Adrenal gland (tissue), 12 donors: ENCODE data around the gene C17orf50. TPM values are rescaled to one million over a fixed set of nuclear protein-coding genes. Genes with fewer than 3 reads are reported as not detected.

ENCODE experiments used
- DNase-seq, 7 donors: peaks; one replicate each; pipeline ENCODE4 v3.0.0-alpha.2; 2019 to 2020
- H3K27ac ChIP-seq, 5 donors: fragments of 200-600 bp; sonication (generic) in 4 of 5; 1 replicate in 3 of 5; 2 replicates in 2 of 5; pipeline versions ENCODE4 v1.5.1 to v1.8.0; 2016 to 2020; ENCODE audit warnings: mild to moderate bottlenecking in 1 of 5
- H3K27me3 ChIP-seq: fragments of 200-600 bp; 2 replicates; pipeline ENCODE4 v1.8.0; 2021
- H3K36me3 ChIP-seq, 2 donors: fragments of 200-600 bp; replicated peaks in 1 of 2; 1 replicate in 1 of 2; 2 replicates in 1 of 2; pipeline versions ENCODE4 v1.5.1 to v1.8.0; 2018 to 2022
- H3K4me1 ChIP-seq, 2 donors: fragments of 200-600 bp; replicated peaks in 1 of 2; 1 replicate in 1 of 2; 2 replicates in 1 of 2; pipeline versions ENCODE4 v1.5.1 to v1.8.0; 2018 to 2021
- H3K4me3 ChIP-seq, 4 donors: fragments of 200-600 bp; sonication (generic) in 3 of 4; one replicate each; pipeline ENCODE4 v1.5.1; 2016 to 2018
- H3K9me3 ChIP-seq, 3 donors: fragments of 200-600 bp; sonication (generic) in 1 of 3; replicated peaks in 1 of 3; 1 replicate in 2 of 3; 2 replicates in 1 of 3; pipeline versions ENCODE4 v1.5.1 to v1.8.0; 2016 to 2021
- POLR2A ChIP-seq, 2 donors: fragments of 450-650 bp; IDR thresholded peaks; one replicate each; pipeline ENCODE4 v1.6.1; 2017; ENCODE audit warnings: antibody characterized with exemption in 2 of 2, mild to moderate bottlenecking in 2 of 2, moderate library complexity in 1 of 2
- WGBS, 4 donors: extraction: QIAGEN DNeasy Blood & Tissue Kit in 2 of 4; methylation state at CpG; one replicate each; pipeline versions ENCODE4 v1.1.5 to v1.1.7; 2013 to 2017; 5-methylcytosine and 5-hydroxymethylcytosine counted together
- intact Hi-C, 2 donors: fragments of 100-400 bp; cut with DNase I; formaldehyde crosslinking; loops; one replicate each; pipeline versions ENCODE4 v1.14.1 to v1.15.0; 2022 to 2023
- polyA plus RNA-seq, 3 donors: library from polyadenylated mRNA; stranded (reverse); fragments of 200-250 nt in 2 of 3; fragments of 350-450 nt in 1 of 3; fragmentation: Illumina TruSeq in 1 of 3; extraction: RNeasy Lipid Tissue Mini Kit (QIAGEN cat#74804) in 1 of 3; gene quantifications; one replicate each; pipeline ENCODE4 v1.2.3, GENCODE V29; 2013 to 2014
- total RNA-seq, 9 donors: library from RNA; depleted of rRNA in 4 of 9; stranded (reverse); fragments of >200 nt in 4 of 9; fragments of 120-200 nt in 1 of 9; fragmentation: NEBNext Ultra II Directional in 1 of 9; extraction: Animal tissue kit (Norgen Biotek cat#: 25700) in 1 of 9; gene quantifications; one replicate each; pipeline versions ENCODE4 v1.1.0 to v1.2.4, GENCODE V29; 2013 to 2023
- TF ChIP-seq, protein P1 (sequence below), 6 experiments: fragments of 450-650 bp in 4 of 6; fragments of 200-600 bp in 2 of 6; sonication (generic) in 1 of 6; IDR thresholded peaks; 1 replicate in 5 of 6; 2 replicates in 1 of 6; pipeline versions ENCODE4 v1.5.1 to v1.8.0; 2016 to 2021; ENCODE audit warnings: antibody characterized with exemption in 6 of 6, mild to moderate bottlenecking in 2 of 6, moderate library complexity in 1 of 6
- donor health status: healthy with polysubstance abuse.
- donor health status: Bipolar disorder and iron deficiency.
- donor health status: DM: yes; HTN: yes; CAD: no.
- donor health status: DM: no; HTN: no; CAD: no.
- donor health status: DM: no; HTN: no; CAD: no.
- donor health status: DM: yes; HTN: yes; CAD: no.

C17orf50 gene
- total and polyA plus RNA-seq, 12 donors = 0.07 to 0.83 (median 0.18) TPM; not detected in 8

DNA sequence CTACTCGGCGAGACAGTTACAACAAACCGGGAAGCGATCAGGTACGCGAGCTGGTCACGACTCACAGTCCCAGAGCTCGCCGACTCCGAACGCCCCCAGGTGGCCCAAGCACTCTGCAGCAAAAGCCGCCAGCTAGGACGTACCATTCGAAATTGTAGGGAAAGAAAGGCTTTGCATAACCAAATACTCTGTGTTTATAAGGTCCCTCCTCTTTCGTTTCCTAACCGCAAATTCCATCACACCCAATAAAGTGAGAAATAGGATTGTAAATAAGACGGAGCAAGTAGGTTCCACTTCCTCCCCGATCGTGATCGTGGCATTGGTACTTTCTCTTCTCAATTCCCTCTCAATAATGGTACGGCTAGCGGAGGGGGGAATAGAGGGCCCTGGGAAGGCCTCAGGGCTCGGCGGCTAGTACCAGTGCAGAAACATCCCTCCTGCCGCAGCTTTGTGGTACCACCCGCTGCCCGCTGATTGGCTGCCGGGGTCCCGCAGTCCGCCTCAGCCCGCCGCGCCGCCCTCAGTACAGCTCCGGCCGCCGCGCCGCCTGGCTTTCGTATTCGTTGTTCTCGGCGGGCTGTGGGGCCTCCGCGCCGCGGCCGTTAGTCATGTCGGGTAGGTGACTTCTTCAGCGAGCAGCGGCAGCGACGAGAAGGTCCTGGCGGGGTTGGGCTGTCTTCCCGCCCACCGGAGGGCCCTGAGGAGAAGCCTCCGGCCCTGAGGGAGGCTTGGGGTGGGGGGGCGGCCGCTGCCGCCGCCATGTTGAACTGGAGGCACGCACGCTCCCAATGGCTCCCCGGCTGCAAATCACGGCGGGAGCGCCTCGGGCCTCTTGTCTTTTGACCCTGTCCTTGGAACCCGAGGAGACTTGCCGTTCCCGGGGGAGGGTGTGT, 48.5 kb downstream of the C17orf50 start, which contains the start of gene TAF15:
TAF15 (plus strand) TSS at position 523 of the 893 bp plus-strand sequence; CDS start at position 609, 86 bp downstream.
- 0 to 1% (median 1%) methylated on average over 18 to 71 of the region's 71 CpGs for WGBS, 4 donors
- TF ChIP-seq, protein P1, sequence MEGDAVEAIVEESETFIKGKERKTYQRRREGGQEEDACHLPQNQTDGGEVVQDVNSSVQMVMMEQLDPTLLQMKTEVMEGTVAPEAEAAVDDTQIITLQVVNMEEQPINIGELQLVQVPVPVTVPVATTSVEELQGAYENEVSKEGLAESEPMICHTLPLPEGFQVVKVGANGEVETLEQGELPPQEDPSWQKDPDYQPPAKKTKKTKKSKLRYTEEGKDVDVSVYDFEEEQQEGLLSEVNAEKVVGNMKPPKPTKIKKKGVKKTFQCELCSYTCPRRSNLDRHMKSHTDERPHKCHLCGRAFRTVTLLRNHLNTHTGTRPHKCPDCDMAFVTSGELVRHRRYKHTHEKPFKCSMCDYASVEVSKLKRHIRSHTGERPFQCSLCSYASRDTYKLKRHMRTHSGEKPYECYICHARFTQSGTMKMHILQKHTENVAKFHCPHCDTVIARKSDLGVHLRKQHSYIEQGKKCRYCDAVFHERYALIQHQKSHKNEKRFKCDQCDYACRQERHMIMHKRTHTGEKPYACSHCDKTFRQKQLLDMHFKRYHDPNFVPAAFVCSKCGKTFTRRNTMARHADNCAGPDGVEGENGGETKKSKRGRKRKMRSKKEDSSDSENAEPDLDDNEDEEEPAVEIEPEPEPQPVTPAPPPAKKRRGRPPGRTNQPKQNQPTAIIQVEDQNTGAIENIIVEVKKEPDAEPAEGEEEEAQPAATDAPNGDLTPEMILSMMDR (IDR thresholded peaks at IDR 0.05) = peak; percentile 36 to 84 (median 74)
- TF ChIP-seq POLR2A (IDR thresholded peaks at IDR 0.05) = peak; percentile 99
- no peaks in the 10 kb centered on the region for H3K9me3 ChIP-seq
- peak within 1 kb of the TSS; percentile 43 to 96 (median 88) for H3K4me3 ChIP-seq
- no peaks in the 10 kb centered on the region for H3K36me3 ChIP-seq
- H3K27me3 ChIP-seq = no peaks in the 10 kb centered on the region
- H3K27ac ChIP-seq = peak within 1 kb of the TSS; percentile 86 to 97 (median 95)
- intact Hi-C loops = loop anchor here in 1 of 2 donors (5.0 kb wide), 1 partner anchor 42 kb away; no protein-coding TSS in a partner anchor
- DNase-seq = peak; percentile 95 to 98 (median 97)
- peaks cover 14 to 24% of the 10 kb centered on the region in 2 donors for H3K4me1 ChIP-seq

DNA sequence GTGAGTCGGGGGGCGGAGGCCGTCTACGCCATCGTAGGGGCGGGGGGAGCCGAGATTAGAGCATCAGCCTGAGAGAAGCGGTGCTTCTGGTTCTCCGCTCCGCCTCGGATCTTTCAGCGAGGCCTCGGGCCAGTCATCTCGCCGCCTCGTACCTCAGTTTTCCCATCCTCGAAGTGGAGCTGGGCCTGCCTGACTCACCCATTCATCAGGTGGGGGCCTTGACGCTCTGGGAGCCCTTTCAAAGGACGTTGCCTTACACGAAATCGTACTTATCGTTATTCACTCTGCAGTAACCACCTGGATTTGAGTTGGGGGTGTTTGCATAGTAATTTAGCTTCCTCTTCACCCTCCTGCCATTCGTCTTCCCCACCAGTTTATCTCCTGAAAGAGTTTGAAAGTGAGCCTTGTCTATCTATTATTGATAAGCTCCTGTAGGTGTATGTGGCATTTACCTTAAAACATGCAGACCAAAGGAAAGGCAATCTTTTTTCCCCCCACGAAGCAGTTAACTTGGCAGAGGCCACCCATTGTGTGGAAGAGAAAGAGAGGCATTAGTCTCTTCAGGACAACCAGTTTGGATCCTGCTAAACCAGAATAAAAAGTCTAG, 49.3 kb downstream of the C17orf50 start:
- H3K36me3 ChIP-seq = no peaks in the 10 kb centered on the region
- peak overlapping the region; percentile 86 to 97 (median 95) for H3K27ac ChIP-seq
- no peaks in the 10 kb centered on the region for H3K27me3 ChIP-seq
- WGBS, 4 donors = 0 to 2% (median 1%) methylated on average over 9 to 24 of the region's 24 CpGs
- intact Hi-C loops = loop anchor here in 1 of 2 donors (5.0 kb wide), 1 partner anchor 43 kb away; no protein-coding TSS in a partner anchor
- H3K4me1 ChIP-seq = peaks cover 14 to 29% of the 10 kb centered on the region in 2 donors
- peak in 2 of 7 donors; percentile 19 to 51 for DNase-seq
- H3K9me3 ChIP-seq = no peaks in the 10 kb centered on the region
- TF ChIP-seq, protein P1 (IDR thresholded peaks at IDR 0.05) = no peak
- TF ChIP-seq POLR2A (IDR thresholded peaks at IDR 0.05) = no peak
- peak overlapping the region; percentile 43 to 96 (median 88) for H3K4me3 ChIP-seq

DNA sequence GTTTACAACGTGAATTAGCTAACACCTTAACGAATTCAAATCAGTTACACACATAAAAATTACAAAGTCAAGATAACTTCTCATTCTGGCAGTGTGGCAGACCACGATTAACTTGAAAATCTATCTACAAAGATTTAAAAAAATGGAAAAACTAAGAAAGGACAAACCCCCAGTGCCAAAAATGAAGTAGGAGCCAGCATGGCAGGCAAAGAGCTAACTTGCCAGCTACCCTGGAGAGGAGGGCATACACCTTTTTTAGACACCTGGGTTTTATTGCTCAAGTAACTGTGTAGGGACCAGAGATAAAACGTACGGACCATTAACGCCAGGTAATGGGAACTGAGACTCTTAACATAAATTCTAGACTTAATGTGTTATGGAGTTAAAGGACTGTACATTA, 51.1 kb downstream of the C17orf50 start:
- Histone ChIP-seq H3K4me1 (peaks cover 14 to 37% of the 10 kb centered on the region in 2 donors), H3K4me3 (peak overlapping the region in 1 of 4 donors; percentile 86), H3K27me3 (no peaks in the 10 kb centered on the region), H3K36me3 (peaks cover 0 to 6% of the 10 kb centered on the region in 2 donors), H3K9me3 (no peaks in the 10 kb centered on the region), H3K27ac (no peak overlapping the region)
- WGBS, 4 donors = 79 to 83% (median 81%) methylated on average over 6 of the region's 6 CpGs
- peak in 1 of 7 donors; percentile 5 for DNase-seq
- TF ChIP-seq, protein P1 (IDR thresholded peaks at IDR 0.05) = no peak
- TF ChIP-seq POLR2A (IDR thresholded peaks at IDR 0.05) = no peak
- intact Hi-C loops = no loop called here

DNA sequence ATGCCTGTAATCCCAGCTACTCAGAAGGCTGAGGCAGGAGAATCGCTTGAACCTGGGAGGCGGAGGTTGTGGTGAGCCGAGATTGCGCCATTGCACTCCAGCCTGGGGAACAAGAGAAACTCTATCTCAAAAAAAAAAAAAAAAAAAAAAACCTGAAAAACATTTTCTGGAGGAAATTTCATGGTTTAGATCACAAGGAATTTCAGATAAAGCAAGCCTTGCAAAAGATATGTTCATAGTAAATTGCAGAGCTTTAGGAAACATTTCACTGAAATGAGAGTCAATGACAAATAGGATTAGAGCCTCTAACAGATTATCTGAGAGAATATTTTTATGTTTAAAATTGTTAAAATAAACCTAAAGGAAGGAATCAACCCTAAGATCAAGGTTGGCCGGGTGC, 51.8 kb downstream of the C17orf50 start:
- Histone ChIP-seq H3K4me1 (peaks cover 14 to 44% of the 10 kb centered on the region in 2 donors), H3K4me3 (no peak overlapping the region), H3K27ac (no peak overlapping the region), H3K27me3 (no peaks in the 10 kb centered on the region), H3K9me3 (no peaks in the 10 kb centered on the region), H3K36me3 (peaks cover 0 to 6% of the 10 kb centered on the region in 2 donors)
- no peak for TF ChIP-seq POLR2A (IDR thresholded peaks at IDR 0.05)
- TF ChIP-seq, protein P1 (IDR thresholded peaks at IDR 0.05) = no peak
- DNase-seq = no peak
- intact Hi-C loops = no loop called here
- 81 to 87% (median 85%) methylated on average over 5 of the region's 5 CpGs for WGBS, 4 donors
